Fibroblast of the aortic adventitia (primary cell): ENCODE data around the gene EZR. TPM values are rescaled to one million over a fixed set of nuclear protein-coding genes. Genes with fewer than 3 reads are reported as not detected.

Experiments
- DNase-seq: peaks from one replicate; pipeline ENCODE4 v3.0.0-alpha.2; 2010; ENCODE audit warnings: low read depth
- H3K4me3 ChIP-seq: 2 replicates; pipeline ENCODE4 v1.5.1; 2011; ENCODE audit warnings: low read depth, mild to moderate bottlenecking, control low read depth, low read length, moderate library complexity
- total RNA-seq: library from RNA; depleted of rRNA; stranded (reverse); fragments of >200 nt; gene quantifications from 2 replicates; pipeline ENCODE4 v1.2.3, GENCODE V29; 2012; ENCODE audit warnings: low replicate concordance
- TF ChIP-seq, protein P1 (sequence below): IDR thresholded peaks from 2 replicates; pipeline ENCODE4 v1.5.1; 2011; ENCODE audit warnings: mild to moderate bottlenecking, low read length, control low read depth, inconsistent platforms; ENCODE audit not compliant: insufficient read depth

Gene EZR
- total RNA-seq, 1 donor = 41.3 TPM

DNA sequence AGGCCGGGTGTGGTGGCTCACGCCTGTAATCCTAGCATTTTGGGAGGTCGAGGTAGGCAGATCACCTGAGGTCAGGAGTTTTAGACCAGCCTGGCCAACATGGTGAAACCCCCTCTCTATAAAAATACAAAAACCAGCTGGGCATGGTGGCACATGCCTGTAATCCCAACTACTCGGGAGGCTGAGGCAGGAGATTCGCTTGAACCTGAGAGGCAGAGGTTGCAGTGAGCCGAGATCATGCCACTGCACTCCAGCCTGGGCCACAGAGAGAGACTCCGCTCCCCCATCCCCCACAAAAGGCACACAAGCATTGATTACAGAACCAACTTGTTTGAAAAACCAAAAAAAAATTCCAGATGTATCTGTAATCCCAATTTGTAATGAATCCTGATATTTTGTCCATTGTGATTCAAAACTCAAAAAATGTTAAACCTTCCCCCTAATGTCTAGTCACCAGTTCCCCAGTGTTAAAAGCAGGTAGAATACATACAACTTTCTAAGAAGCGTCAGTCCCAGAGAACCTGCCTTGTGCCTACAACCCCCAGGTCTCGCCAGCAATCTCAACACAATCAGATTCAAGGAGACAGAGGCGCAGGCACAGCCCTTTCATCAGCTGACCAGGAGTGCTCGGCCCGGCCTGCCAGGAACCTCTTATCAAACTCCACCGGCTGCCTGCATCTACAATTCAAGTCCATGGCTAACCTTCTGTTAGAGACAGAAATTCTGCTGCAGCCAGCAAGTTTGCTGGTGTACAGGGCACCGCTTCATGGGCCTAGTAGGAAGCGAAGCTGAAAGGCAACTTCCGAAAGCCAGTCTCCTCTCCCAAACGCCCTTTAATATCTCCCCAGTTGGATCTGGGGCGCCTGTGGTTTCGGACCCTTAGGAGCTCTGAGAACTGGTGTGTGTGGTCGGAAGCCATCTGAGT lies 2.1 kb downstream of the EZR start:
- DNase-seq = peak; percentile 26
- peak overlapping the region; percentile 82 for H3K4me3 ChIP-seq
- TF ChIP-seq, protein P1, sequence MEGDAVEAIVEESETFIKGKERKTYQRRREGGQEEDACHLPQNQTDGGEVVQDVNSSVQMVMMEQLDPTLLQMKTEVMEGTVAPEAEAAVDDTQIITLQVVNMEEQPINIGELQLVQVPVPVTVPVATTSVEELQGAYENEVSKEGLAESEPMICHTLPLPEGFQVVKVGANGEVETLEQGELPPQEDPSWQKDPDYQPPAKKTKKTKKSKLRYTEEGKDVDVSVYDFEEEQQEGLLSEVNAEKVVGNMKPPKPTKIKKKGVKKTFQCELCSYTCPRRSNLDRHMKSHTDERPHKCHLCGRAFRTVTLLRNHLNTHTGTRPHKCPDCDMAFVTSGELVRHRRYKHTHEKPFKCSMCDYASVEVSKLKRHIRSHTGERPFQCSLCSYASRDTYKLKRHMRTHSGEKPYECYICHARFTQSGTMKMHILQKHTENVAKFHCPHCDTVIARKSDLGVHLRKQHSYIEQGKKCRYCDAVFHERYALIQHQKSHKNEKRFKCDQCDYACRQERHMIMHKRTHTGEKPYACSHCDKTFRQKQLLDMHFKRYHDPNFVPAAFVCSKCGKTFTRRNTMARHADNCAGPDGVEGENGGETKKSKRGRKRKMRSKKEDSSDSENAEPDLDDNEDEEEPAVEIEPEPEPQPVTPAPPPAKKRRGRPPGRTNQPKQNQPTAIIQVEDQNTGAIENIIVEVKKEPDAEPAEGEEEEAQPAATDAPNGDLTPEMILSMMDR = no peak

GRCh38 chr6:158816329-158816728 lies 2.8 kb downstream of the EZR start:
- no peak for DNase-seq
- H3K4me3 ChIP-seq = peak overlapping the region; percentile 39
- TF ChIP-seq, protein P1 = no peak

DNA sequence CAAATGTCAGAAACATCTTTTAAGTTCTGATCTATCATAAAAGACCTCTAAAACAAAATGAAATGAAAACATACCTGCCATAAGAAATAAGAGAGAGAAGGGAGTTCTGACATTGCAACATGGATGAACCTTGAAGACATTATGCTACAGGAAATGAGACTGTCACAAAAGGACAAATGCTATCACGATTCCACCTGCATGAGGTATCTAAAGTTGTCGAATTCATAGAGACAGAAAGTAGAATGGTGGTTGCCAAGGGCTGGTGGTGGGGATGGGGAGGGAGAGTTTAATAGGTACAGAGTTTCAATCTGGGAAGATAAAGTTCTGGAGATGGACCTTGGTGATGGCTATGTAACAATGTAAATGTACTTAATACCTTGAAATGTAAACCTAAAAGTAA lies 3.3 kb downstream of the EZR start:
- H3K4me3 ChIP-seq = no peak overlapping the region
- no peak for DNase-seq

DNA sequence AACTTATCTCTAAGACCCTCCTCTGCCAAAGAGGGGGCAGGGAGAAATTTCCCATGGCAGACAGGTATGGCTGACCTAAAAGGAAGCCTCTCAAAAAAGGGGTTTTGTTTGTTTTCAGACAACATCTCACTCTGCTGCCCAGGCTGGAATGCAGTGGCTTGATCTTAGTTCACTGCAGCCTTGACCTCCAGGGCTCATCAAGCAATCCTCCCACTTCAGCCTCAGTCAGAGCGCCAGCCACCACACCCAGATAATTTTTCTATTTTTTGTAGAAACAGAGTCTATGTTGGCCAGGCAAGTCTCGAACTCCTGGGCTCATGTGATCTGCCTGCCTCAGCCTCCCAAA lies 3.8 kb downstream of the EZR start:
- TF ChIP-seq, protein P1 = no peak
- H3K4me3 ChIP-seq = no peak overlapping the region
- no peak for DNase-seq

More for the DNA sequence above, 3.3 kb downstream of the EZR start:
- TF ChIP-seq, protein P1 = no peak

DNA sequence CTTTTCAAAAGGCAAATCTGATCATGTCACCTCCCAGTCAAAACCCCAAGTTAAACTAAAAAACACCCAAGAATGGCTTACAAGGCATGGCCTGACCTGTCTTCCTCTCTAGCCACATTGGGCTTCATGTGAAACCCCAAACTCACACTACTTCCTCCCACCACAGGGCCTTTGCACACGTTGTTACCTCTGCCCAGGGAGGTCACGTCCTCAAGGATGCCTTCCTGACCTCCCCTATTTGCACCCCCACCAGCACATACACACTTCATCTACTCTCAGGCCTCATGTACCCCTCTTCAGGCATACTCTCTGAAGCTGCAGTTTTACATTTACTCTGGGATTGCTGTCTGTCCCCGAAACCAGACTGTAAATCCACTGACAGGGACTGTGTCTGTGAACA lies 6.1 kb downstream of the EZR start:
- DNase-seq = no peak
- no peak overlapping the region for H3K4me3 ChIP-seq
- TF ChIP-seq, protein P1 = no peak

DNA sequence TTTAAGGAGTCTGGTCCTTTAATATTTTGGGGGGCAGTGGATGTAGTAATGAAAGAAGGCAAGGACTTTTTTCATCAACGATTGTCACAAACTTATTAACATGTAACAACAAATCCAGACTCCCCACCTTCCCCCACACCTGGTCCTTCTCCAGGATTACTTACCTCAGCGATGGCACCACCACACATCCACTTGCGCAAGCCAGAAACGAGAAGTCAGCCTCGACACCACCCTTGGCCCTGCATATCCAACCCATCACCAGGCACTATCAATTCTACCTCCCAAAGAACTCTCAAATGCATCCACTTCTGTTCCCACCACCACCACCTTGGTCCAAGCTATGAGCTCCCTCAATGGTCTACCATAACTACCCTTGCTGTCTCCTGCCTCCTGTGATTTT lies 6.6 kb downstream of the EZR start:
- DNase-seq = no peak
- TF ChIP-seq, protein P1 = no peak
- H3K4me3 ChIP-seq = no peak overlapping the region
